Gastrocnemius medialis (tissue), 4 donors: ENCODE data around the gene KIF16B. TPM values are rescaled to one million over a fixed set of nuclear protein-coding genes. Genes with fewer than 3 reads are reported as not detected.

Experiments
- ATAC-seq, 2 donors: fragments of 150-250 bp; one replicate each; pipeline ENCODE4 v1.9.1; 2016
- DNase-seq, 2 donors: peaks; one replicate each; pipeline ENCODE4 v3.0.0-alpha.2; 2019
- H3K27ac ChIP-seq, 4 donors: fragments of 200-600 bp; sonication (generic); 1 replicate in 1 of 4; 2 replicates in 3 of 4; pipeline ENCODE4 v1.5.1; 2016 to 2018; ENCODE audit warnings: mild to moderate bottlenecking in 2 of 4, moderate library complexity in 1 of 4
- H3K27me3 ChIP-seq, 3 donors: fragments of 200-600 bp; sonication (generic) in 2 of 3; 1 replicate in 1 of 3; 2 replicates in 2 of 3; pipeline versions ENCODE4 v1.5.1 to v1.6.0; 2016 to 2019; ENCODE audit warnings: mild to moderate bottlenecking in 1 of 3, moderate library complexity in 1 of 3
- H3K36me3 ChIP-seq, 2 donors: fragments of 200-600 bp; sonication (generic) in 1 of 2; one replicate each; pipeline ENCODE4 v1.5.1; 2017 to 2018
- H3K4me1 ChIP-seq, 2 donors: fragments of 200-600 bp; sonication (generic) in 1 of 2; one replicate each; pipeline ENCODE4 v1.5.1; 2016 to 2017; ENCODE audit warnings: mild to moderate bottlenecking in 2 of 2
- H3K4me3 ChIP-seq, 4 donors: fragments of 200-600 bp; sonication (generic) in 3 of 4; 1 replicate in 1 of 4; 2 replicates in 3 of 4; pipeline ENCODE4 v1.5.1; 2016 to 2019; ENCODE audit warnings: mild to moderate bottlenecking in 2 of 4
- H3K9me3 ChIP-seq, 3 donors: fragments of 200-600 bp; sonication (generic) in 2 of 3; 1 replicate in 1 of 3; 2 replicates in 2 of 3; pipeline ENCODE4 v1.5.1; 2016 to 2019
- CTCF ChIP-seq, 5 experiments: fragments of 450-650 bp in 3 of 5; fragments of 200-600 bp in 2 of 5; sonication (generic) in 2 of 5; IDR thresholded peaks in 4 of 5; conservative IDR thresholded peaks in 1 of 5; 1 replicate in 4 of 5; 2 replicates in 1 of 5; pipeline ENCODE4 v1.5.1; 2016 to 2019; ENCODE audit warnings: antibody characterized with exemption in 5 of 5, mild to moderate bottlenecking in 3 of 5, moderate library complexity in 3 of 5
- POLR2A ChIP-seq, 2 donors: fragments of 450-650 bp; IDR thresholded peaks; one replicate each; pipeline ENCODE4 v1.6.1; 2017; ENCODE audit warnings: antibody characterized with exemption in 2 of 2, mild to moderate bottlenecking in 2 of 2, moderate library complexity in 2 of 2
- in situ Hi-C, 4 donors: fragments of 200-750 bp; cut with MboI; loops; one replicate each; pipeline versions ENCODE4 v1.15.0 to v1.8.0; 2017; ENCODE audit warnings: low sequenced_read_pairs in 4 of 4
- intact Hi-C: fragments of 100-400 bp; cut with DNase I; formaldehyde crosslinking; loops from one replicate; pipeline ENCODE4 v1.15.1; 2023; ENCODE audit warnings: low total_unique reads
- total RNA-seq, 4 donors: library from RNA; depleted of rRNA; stranded (reverse); fragments of >200 nt; gene quantifications; one replicate each; pipeline versions ENCODE4 v1.1.0 to v1.2.3, GENCODE V29; 2016

Gene KIF16B
- total RNA-seq, 4 donors from 2014 or later: 13.4 to 23.9 (median 20.0) TPM

GRCh38 chr20:16378122-16378521 lies 195.1 kb downstream of the KIF16B start:
- ATAC-seq (no peak), DNase-seq (no peak)
- Histone ChIP-seq H3K4me3 (no peak overlapping the region), H3K9me3 (no peaks in the 10 kb centered on the region), H3K4me1 (no peaks in the 10 kb centered on the region), H3K36me3 (peaks cover 0 to 11% of the 10 kb centered on the region in 2 donors), H3K27me3 (no peaks in the 10 kb centered on the region), H3K27ac (no peak overlapping the region)
- TF ChIP-seq POLR2A (IDR thresholded peaks at IDR 0.05) (no peak), CTCF (IDR thresholded peaks at IDR 0.05 in 4 of 5, conservative IDR thresholded peaks at IDR 0.05 in 1 of 5) (no peak)
- in situ Hi-C loops (no loop called here), intact Hi-C loops (no loop called here)

- TF ChIP-seq POLR2A (IDR thresholded peaks at IDR 0.05) (no peak), CTCF (IDR thresholded peaks at IDR 0.05 in 4 of 5, conservative IDR thresholded peaks at IDR 0.05 in 1 of 5) (no peak)
- peak overlapping the region in 3 of 4 donors; percentile 73 to 82 (median 76) for H3K27ac ChIP-seq
- ATAC-seq (no peak), DNase-seq (no peak)
- in situ Hi-C loops: loop anchor here in 1 of 4 donors (25.0 kb wide), 1 partner anchor 93 kb away; no protein-coding TSS in a partner anchor
- H3K4me1 ChIP-seq: peaks cover 18 to 22% of the 10 kb centered on the region in 2 donors
- no peaks in the 10 kb centered on the region for H3K9me3 ChIP-seq
- intact Hi-C loops: no loop called here
- no peaks in the 10 kb centered on the region for H3K27me3 ChIP-seq
- H3K36me3 ChIP-seq: no peaks in the 10 kb centered on the region
- no peak overlapping the region for H3K4me3 ChIP-seq
These were observed 203.8 kb downstream of the KIF16B start for GRCh38 chr20:16369441-16369840.

GRCh38 chr20:16368645-16369292 lies 204.5 kb downstream of the KIF16B start:
- peaks cover 18 to 22% of the 10 kb centered on the region in 2 donors for H3K4me1 ChIP-seq
- DNase-seq (peak; percentile 57 to 72), ATAC-seq (peak; percentile 94 to 97)
- no peaks in the 10 kb centered on the region for H3K27me3 ChIP-seq
- no peaks in the 10 kb centered on the region for H3K9me3 ChIP-seq
- in situ Hi-C loops (loop anchor here in 1 of 4 donors (25.0 kb wide), 1 partner anchor 94 kb away; no protein-coding TSS in a partner anchor), intact Hi-C loops (loop anchor here (1.0 kb wide), 1 partner anchor 17 kb away; no protein-coding TSS in a partner anchor)
- H3K36me3 ChIP-seq: no peaks in the 10 kb centered on the region
- TF ChIP-seq POLR2A (IDR thresholded peaks at IDR 0.05) (peak; percentile 27 to 38), CTCF (IDR thresholded peaks at IDR 0.05 in 4 of 5, conservative IDR thresholded peaks at IDR 0.05 in 1 of 5) (no peak)
- H3K4me3 ChIP-seq: no peak overlapping the region
- peak overlapping the region; percentile 70 to 82 (median 74) for H3K27ac ChIP-seq

GRCh38 chr20:16367948-16368560 lies 205.2 kb downstream of the KIF16B start:
- ATAC-seq: peak; percentile 28 to 61
- Histone ChIP-seq H3K27me3 (no peaks in the 10 kb centered on the region), H3K36me3 (no peaks in the 10 kb centered on the region), H3K4me1 (peaks cover 18 to 22% of the 10 kb centered on the region in 2 donors), H3K9me3 (no peaks in the 10 kb centered on the region), H3K4me3 (no peak overlapping the region), H3K27ac (peak overlapping the region; percentile 70 to 82 (median 74))
- intact Hi-C loops: loop anchor here (1.0 kb wide), 1 partner anchor 17 kb away; no protein-coding TSS in a partner anchor
- TF ChIP-seq POLR2A (IDR thresholded peaks at IDR 0.05): no peak
- no peak for TF ChIP-seq CTCF (IDR thresholded peaks at IDR 0.05 in 4 of 5, conservative IDR thresholded peaks at IDR 0.05 in 1 of 5)
- DNase-seq: peak in 1 of 2 donors; percentile 44
- in situ Hi-C loops: loop anchor here in 1 of 4 donors (25.0 kb wide), 1 partner anchor 94 kb away; no protein-coding TSS in a partner anchor
